Heart left ventricle (tissue), 16 donors: Measurements from ENCODE around the gene TBX2. TPM values are rescaled to one million over a fixed set of nuclear protein-coding genes. Genes with fewer than 3 reads are reported as not detected.
"Not testable (repeated sequence)": the region's sequence is repeated elsewhere in the genome, so short reads cannot be mapped to it uniquely, and the experiment has no call there.

ENCODE experiments used
- ATAC-seq, 4 donors: fragments of 200-7000 bp; cut with Tn5 transposase; one replicate each; pipeline ENCODE4 v1.9.1; 2020 to 2022; ENCODE audit warnings: moderate library complexity in 4 of 4, mild to moderate bottlenecking in 3 of 4, moderate number of reproducible peaks in 1 of 4
- DNase-seq, 5 donors: peaks; one replicate each; pipeline ENCODE4 v3.0.0-alpha.2; 2020
- H3K27ac ChIP-seq, 12 donors: fragments of 200-600 bp; sonication (generic) in 4 of 12; one replicate each; pipeline versions ENCODE4 v1.5.0 to v1.8.0; 2016 to 2022; ENCODE audit warnings: mild to moderate bottlenecking in 2 of 12
- H3K27me3 ChIP-seq, 9 donors: fragments of 200-600 bp; sonication (generic) in 2 of 9; one replicate each; pipeline versions ENCODE4 v1.5.1 to v1.8.0; 2016 to 2022; ENCODE audit warnings: mild to moderate bottlenecking in 3 of 9
- H3K36me3 ChIP-seq, 9 donors: fragments of 200-600 bp; sonication (generic) in 2 of 9; one replicate each; pipeline versions ENCODE4 v1.5.0 to v1.8.0; 2018 to 2022; ENCODE audit warnings: mild to moderate bottlenecking in 2 of 9
- H3K4me1 ChIP-seq, 12 donors: fragments of 200-600 bp; sonication (generic) in 4 of 12; one replicate each; pipeline versions ENCODE4 v1.5.0 to v1.8.0; 2016 to 2022; ENCODE audit warnings: mild to moderate bottlenecking in 3 of 12
- H3K4me3 ChIP-seq, 12 donors: fragments of 200-600 bp; sonication (generic) in 4 of 12; one replicate each; pipeline versions ENCODE4 v1.5.0 to v1.8.0; 2017 to 2022; ENCODE audit warnings: mild to moderate bottlenecking in 9 of 12, moderate library complexity in 4 of 12
- H3K9me3 ChIP-seq, 12 donors: fragments of 200-600 bp; sonication (generic) in 4 of 12; one replicate each; pipeline versions ENCODE4 v1.5.0 to v1.8.0; 2016 to 2022; ENCODE audit warnings: mild to moderate bottlenecking in 1 of 12
- CTCF ChIP-seq, 12 donors: fragments of 200-600 bp; sonication (generic) in 4 of 12; IDR thresholded peaks; one replicate each; pipeline versions ENCODE4 v1.5.0 to v1.8.0; 2018 to 2022; ENCODE audit warnings: antibody characterized with exemption in 12 of 12, mild to moderate bottlenecking in 5 of 12
- POLR2A ChIP-seq, 2 donors: fragments of 450-650 bp; IDR thresholded peaks; one replicate each; pipeline ENCODE4 v1.6.1; 2017; ENCODE audit warnings: antibody characterized with exemption in 2 of 2, mild to moderate bottlenecking in 2 of 2, moderate library complexity in 2 of 2
- WGBS, 4 donors: extraction: QIAGEN DNeasy Blood & Tissue Kit in 2 of 4; methylation state at CpG; one replicate each; pipeline versions ENCODE4 v1.1.5 to v1.1.7; 2013 to 2018; 5-methylcytosine and 5-hydroxymethylcytosine counted together
- intact Hi-C, 10 donors: fragments of 100-400 bp; cut with DNase I; formaldehyde crosslinking; loops; one replicate each; pipeline versions ENCODE4 v1.11.1 to v1.14.2; 2022
- polyA plus RNA-seq, 2 donors: library from polyadenylated mRNA; stranded (reverse); fragments of 200-250 nt; gene quantifications; one replicate each; pipeline ENCODE4 v1.2.3, GENCODE V29; 2013
- total RNA-seq, 9 donors: library from RNA; depleted of rRNA in 2 of 9; stranded (reverse); fragments of >200 nt in 2 of 9; fragmentation: NEBNext Ultra II Directional in 3 of 9; extraction: Animal tissue kit (Norgen Biotek cat#: 25700) in 3 of 9; gene quantifications; one replicate each; pipeline versions ENCODE4 v1.1.0 to v1.2.4, GENCODE V29; 2016 to 2023
- donor health status: ischemic (EF 13 %, LVEDD 7.1; RV severe dilation, severe dysfunction).
- donor health status: healthy with polysubstance abuse.
- donor health status: DM: no; HTN: yes; CAD: no.
- donor health status: DM: no; HTN: no; CAD: no.
- donor health status: ischemic (EF 25% LVEDD 6.9; RV normal size, moderate dysfunction).
- donor health status: ischemic (EF 25% LVEDD 5.7; RV mildly dilated, moderate dysfunction).
- donor health status: healthy.
- donor health status: DM: yes; HTN: yes; CAD: no.
- donor health status: ischemic (EF 35%, LVEDD 5.7; RV mildly dilated, moderate dysfunction).
- donor health status: nonischemic (EF 11% LVEDD 7.7; RV severe dilation, severe dysfunction).
- donor health status: DM: yes; HTN: yes; CAD: no.
- donor health status: PGD.
- donor health status: ischemic (EF 29% LVEDD 5.4; RV normal size, mild dysfunction).
- donor health status: nonischemic (EF 23%, LVEDD 6.1; RV moderate dilation, normal function).

Gene TBX2
- total and polyA plus RNA-seq, 11 donors, result 7.0 to 23.0 (median 13.4) TPM

- H3K4me3 ChIP-seq, result no peak overlapping the region
- H3K27ac ChIP-seq, result no peak overlapping the region
- WGBS, 4 donors, result 81 to 86% (median 85%) methylated on average over 6 of the region's 6 CpGs
- DNase-seq (no peak), ATAC-seq (no peak)
- H3K4me1 ChIP-seq, result no peaks in the 10 kb centered on the region
- H3K9me3 ChIP-seq, result no peaks in the 10 kb centered on the region
- intact Hi-C loops, result loop anchor here in 1 of 10 donors (10.0 kb wide), 1 partner anchor 60 kb away; no protein-coding TSS in a partner anchor
- H3K27me3 ChIP-seq, result peaks cover 0 to 55% (median 13%) of the 10 kb centered on the region in 9 donors
- H3K36me3 ChIP-seq, result no peaks in the 10 kb centered on the region
- TF ChIP-seq POLR2A (IDR thresholded peaks at IDR 0.05) (no peak), CTCF (IDR thresholded peaks at IDR 0.05) (no peak)
These were observed 45.2 kb downstream of the TBX2 start for GRCh38 chr17:61444831-61445230.

GRCh38 chr17:61447358-61447757 lies 47.7 kb downstream of the TBX2 start:
- ATAC-seq (no peak), DNase-seq (no peak)
- no peaks in the 10 kb centered on the region for H3K36me3 ChIP-seq
- H3K27me3 ChIP-seq, result peaks cover 13 to 76% (median 32%) of the 10 kb centered on the region in 9 donors
- TF ChIP-seq POLR2A (IDR thresholded peaks at IDR 0.05) (no peak), CTCF (IDR thresholded peaks at IDR 0.05) (no peak)
- H3K9me3 ChIP-seq, result no peaks in the 10 kb centered on the region
- intact Hi-C loops, result loop anchor here in 1 of 10 donors (10.0 kb wide), 1 partner anchor 57 kb away; no protein-coding TSS in a partner anchor
- H3K4me3 ChIP-seq, result no peak overlapping the region
- no peak overlapping the region for H3K27ac ChIP-seq
- peaks cover 0 to 12% (median 8%) of the 10 kb centered on the region in 12 donors for H3K4me1 ChIP-seq

GRCh38 chr17:61448042-61448441 lies 48.4 kb downstream of the TBX2 start:
- TF ChIP-seq POLR2A (IDR thresholded peaks at IDR 0.05), result no peak
- TF ChIP-seq CTCF (IDR thresholded peaks at IDR 0.05), result no peak
- Histone ChIP-seq H3K27ac (no peak overlapping the region), H3K4me1 (peaks cover 0 to 16% (median 10%) of the 10 kb centered on the region in 12 donors), H3K36me3 (no peaks in the 10 kb centered on the region), H3K9me3 (no peaks in the 10 kb centered on the region), H3K4me3 (no peak overlapping the region), H3K27me3 (peaks cover 18 to 78% (median 39%) of the 10 kb centered on the region in 9 donors)
- DNase-seq, result no peak
- intact Hi-C loops, result loop anchor here in 1 of 10 donors (10.0 kb wide), 1 partner anchor 57 kb away; no protein-coding TSS in a partner anchor
- no peak for ATAC-seq
- 58 to 70% (median 67%) methylated on average over 2 of the region's 2 CpGs for WGBS, 4 donors

GRCh38 chr17:61449140-61449539 lies 49.5 kb downstream of the TBX2 start:
- H3K4me1 ChIP-seq, result peaks cover 0 to 20% (median 11%) of the 10 kb centered on the region in 12 donors
- not testable (repeated sequence) for ATAC-seq, H3K4me3 ChIP-seq, H3K9me3 ChIP-seq, H3K36me3 ChIP-seq, H3K27ac ChIP-seq, DNase-seq
- H3K27me3 ChIP-seq, result peaks cover 21 to 83% (median 46%) of the 10 kb centered on the region in 9 donors
- intact Hi-C loops, result loop anchor here in 1 of 10 donors (10.0 kb wide), 1 partner anchor 56 kb away; no protein-coding TSS in a partner anchor
- 74 to 98% (median 96%) methylated on average over 4 of the region's 4 CpGs for WGBS, 4 donors
